ENCODE data around the gene BGN.

DNA sequence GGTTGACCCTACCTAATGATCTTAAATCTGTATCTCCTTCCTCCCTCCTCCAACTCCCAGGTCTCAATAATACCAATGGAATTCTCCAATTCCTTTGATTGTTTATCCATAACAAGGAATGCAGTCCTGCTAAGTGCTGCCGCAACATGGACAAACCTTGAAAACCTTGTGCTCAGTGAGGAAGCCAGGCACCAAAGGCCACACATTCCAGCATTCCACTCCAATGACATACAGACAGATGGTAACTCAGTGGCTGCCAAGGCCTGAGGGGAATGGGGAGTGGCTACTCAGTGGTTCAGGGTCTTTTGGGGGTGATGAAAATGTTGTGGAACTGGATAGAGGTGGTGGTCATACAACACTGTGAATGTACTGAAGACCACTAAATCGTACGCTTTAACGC, 34.8 kb upstream of the BGN start:
- TF ChIP-seq EZH2 (IDR thresholded peaks at IDR 0.05; ENCODE audit: low read length, unreplicated experiment): no peak
- TF ChIP-seq, protein P1, sequence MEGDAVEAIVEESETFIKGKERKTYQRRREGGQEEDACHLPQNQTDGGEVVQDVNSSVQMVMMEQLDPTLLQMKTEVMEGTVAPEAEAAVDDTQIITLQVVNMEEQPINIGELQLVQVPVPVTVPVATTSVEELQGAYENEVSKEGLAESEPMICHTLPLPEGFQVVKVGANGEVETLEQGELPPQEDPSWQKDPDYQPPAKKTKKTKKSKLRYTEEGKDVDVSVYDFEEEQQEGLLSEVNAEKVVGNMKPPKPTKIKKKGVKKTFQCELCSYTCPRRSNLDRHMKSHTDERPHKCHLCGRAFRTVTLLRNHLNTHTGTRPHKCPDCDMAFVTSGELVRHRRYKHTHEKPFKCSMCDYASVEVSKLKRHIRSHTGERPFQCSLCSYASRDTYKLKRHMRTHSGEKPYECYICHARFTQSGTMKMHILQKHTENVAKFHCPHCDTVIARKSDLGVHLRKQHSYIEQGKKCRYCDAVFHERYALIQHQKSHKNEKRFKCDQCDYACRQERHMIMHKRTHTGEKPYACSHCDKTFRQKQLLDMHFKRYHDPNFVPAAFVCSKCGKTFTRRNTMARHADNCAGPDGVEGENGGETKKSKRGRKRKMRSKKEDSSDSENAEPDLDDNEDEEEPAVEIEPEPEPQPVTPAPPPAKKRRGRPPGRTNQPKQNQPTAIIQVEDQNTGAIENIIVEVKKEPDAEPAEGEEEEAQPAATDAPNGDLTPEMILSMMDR (conservative IDR thresholded peaks at IDR 0.05; ENCODE audit: low read depth, low read length): no peak
- TF ChIP-seq EZH2phosphoT487 (IDR thresholded peaks at IDR 0.05; ENCODE audit: borderline replicate concordance, low read length): no peak
